Measurements from ENCODE around the gene TRMT61A. TPM values are rescaled to one million over a fixed set of nuclear protein-coding genes. Genes with fewer than 3 reads are reported as not detected.

The TRMT61A gene
- total RNA-seq, 6 experiments from 2014 or later: 12.0 to 14.9 (median 13.4) TPM

GRCh38 chr14:103530831-103531230, 1.8 kb downstream of the TRMT61A start:
- no peak for TF ChIP-seq CTCF (IDR thresholded peaks at IDR 0.05)
- Mint-ChIP-seq H3K36me3 (ENCODE audit: low read depth) (peaks cover 4% of the 10 kb centered on the region; the same call in 1 of the 2 replicates), H3K27me3 (ENCODE audit: insufficient read depth) (peaks cover 3% of the 10 kb centered on the region), H3K4me1 (ENCODE audit: low read depth) (peaks cover 32% of the 10 kb centered on the region), H3K9me3 (no peaks in the 10 kb centered on the region), H3K4me3 (no peak overlapping the region), H3K27ac (no peak overlapping the region)
- DNase-seq: no peak

DNA sequence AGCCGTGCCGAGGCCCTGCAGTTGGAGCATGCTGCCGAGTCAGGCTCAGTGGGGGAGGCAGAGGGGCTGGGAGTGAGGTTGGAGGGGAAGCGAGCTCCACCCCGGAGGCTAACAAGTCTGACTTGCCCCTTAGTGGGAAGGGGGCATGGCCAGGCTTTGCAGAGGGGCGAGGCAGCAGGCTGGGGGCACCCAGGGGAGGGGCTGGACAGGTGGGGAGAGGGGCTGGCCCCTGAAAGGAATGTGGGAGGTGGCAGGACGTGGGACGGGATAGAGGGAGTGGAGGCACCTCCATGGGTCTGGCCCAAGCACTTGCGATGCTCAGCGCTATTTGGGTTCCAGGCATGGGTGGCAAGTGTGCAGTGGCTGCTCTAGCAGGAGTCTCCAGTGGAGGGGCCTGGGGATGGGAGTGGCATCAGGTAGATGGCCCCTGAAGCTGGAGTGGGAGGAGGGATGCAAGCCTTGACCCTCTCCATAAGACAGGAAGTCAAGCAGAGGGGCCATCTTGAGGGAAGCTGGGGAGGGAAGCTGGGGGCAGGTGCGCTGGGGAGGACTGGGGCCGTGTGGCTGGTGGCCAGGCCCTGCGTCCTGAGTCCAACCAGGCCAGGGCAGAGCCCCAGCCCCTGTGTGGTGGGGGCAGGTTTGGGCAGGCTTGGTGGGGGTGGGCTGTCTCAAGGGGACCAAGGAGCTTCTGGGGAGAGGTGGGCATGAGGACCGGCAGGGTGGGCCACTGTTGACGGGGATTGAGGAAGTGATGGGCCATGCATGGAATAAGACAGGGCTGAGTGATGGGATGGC, 2.6 kb downstream of the TRMT61A start:
- no peak overlapping the region for H3K4me3 Mint-ChIP-seq
- no peak for TF ChIP-seq CTCF (IDR thresholded peaks at IDR 0.05)
- H3K4me1 Mint-ChIP-seq (ENCODE audit: low read depth): peaks cover 33% of the 10 kb centered on the region
- DNase-seq: no peak
- H3K36me3 Mint-ChIP-seq (ENCODE audit: low read depth): peaks cover 4% of the 10 kb centered on the region; the same call in 1 of the 2 replicates
- H3K27ac Mint-ChIP-seq: no peak overlapping the region
- peaks cover 3% of the 10 kb centered on the region for H3K27me3 Mint-ChIP-seq (ENCODE audit: insufficient read depth)
- H3K9me3 Mint-ChIP-seq: no peaks in the 10 kb centered on the region

DNA sequence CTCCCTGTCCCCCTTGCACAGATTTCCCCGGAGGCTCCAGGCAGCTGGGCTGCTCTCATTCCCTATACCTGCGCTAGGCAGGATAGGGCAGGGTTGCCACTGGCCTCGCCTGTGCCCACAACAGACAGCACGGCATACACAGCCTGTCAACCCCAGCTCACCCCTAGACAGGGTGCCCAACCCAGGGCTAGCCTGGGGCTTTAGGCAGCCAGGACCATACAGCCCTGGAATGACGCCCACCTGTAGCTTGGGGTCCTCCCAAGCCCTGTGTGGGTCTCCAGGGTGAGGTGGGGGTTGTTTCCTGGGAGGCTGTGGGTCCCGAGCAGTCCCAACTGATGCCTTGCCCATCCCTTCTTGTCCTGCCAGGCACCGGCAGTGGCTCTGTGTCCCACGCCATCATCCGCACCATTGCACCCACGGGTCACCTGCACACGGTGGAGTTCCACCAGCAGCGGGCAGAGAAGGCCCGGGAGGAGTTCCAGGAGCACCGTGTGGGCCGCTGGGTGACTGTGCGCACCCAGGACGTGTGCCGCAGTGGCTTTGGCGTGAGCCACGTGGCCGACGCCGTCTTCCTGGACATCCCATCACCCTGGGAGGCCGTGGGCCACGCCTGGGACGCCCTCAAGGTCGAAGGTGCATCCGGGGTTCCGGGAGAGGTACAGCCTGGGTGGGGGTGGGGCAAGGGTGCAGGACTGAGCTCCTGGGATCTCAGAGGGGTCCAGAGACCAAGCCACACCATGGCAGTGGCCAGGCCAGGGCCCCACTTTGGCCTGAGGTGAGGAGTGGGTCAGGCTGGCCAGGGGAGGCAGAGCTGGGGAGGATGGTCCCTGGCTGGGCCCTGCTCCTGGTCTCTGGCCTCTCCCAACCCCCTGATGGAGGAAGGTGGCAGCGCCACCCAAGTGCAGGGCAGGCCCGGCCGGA, 3.5 kb downstream of the TRMT61A start:
- H3K36me3 Mint-ChIP-seq (ENCODE audit: low read depth): peaks cover 4% of the 10 kb centered on the region; the same call in 1 of the 2 replicates
- H3K9me3 Mint-ChIP-seq: no peaks in the 10 kb centered on the region
- no peak for DNase-seq
- no peak overlapping the region for H3K27ac Mint-ChIP-seq
- peaks cover 32% of the 10 kb centered on the region for H3K4me1 Mint-ChIP-seq (ENCODE audit: low read depth)
- H3K4me3 Mint-ChIP-seq: no peak overlapping the region
- H3K27me3 Mint-ChIP-seq (ENCODE audit: insufficient read depth): peaks cover 4% of the 10 kb centered on the region
- TF ChIP-seq CTCF (IDR thresholded peaks at IDR 0.05): no peak

DNA sequence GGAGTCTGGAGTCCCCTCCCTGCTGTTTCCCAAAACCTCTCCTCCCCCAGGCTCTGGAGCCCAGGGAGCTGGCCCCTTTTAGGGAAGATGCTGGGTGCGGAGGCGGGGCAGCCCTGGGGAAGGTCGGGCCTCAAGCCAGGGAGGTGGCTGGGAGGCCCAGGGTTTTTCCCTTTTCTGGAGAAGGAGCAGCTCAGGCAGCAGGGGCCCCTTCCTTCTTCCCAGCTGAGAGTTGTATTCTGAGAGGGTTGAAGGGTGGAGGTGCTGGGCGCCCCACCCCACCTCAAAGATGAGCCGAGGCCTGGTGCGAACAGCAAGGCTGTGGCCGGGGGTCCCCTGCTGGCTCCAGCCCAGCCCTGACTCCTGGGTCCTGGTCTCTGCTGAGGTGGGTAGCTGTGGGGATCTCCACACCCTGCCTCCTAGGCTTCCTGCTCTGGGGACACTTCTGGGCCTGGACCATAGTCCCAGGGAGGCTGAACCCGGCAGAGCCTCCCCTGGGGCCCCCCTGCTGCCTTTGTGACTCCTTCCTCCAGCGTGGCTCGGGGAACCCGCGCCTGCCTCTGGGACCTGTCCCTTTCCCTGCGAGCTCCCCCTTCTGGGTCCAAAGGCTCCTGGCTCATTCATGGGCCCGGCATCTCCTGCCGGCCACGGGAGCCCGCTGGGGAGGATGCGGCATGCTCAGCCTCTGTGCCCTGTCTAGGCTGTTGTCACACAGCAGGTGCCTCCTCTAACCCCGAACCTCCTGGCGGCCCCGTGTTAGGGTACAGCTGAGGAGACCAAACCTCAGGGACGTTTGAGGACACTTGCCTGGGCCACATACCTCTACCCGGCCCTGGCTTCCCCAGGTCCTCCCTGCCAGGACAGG, 4.4 kb downstream of the TRMT61A start:
- Mint-ChIP-seq H3K4me3 (no peak overlapping the region), H3K27me3 (ENCODE audit: insufficient read depth) (peaks cover 4% of the 10 kb centered on the region), H3K9me3 (no peaks in the 10 kb centered on the region), H3K4me1 (ENCODE audit: low read depth) (peaks cover 23% of the 10 kb centered on the region), H3K36me3 (ENCODE audit: low read depth) (peaks cover 4% of the 10 kb centered on the region; the same call in 1 of the 2 replicates), H3K27ac (no peak overlapping the region)
- no peak for TF ChIP-seq CTCF (IDR thresholded peaks at IDR 0.05)
- DNase-seq: no peak

GRCh38 chr14:103533999-103534575, 5.1 kb downstream of the TRMT61A start:
- Mint-ChIP-seq H3K4me1 (ENCODE audit: low read depth) (peaks cover 17% of the 10 kb centered on the region), H3K27ac (no peak overlapping the region), H3K27me3 (ENCODE audit: insufficient read depth) (peaks cover 3% of the 10 kb centered on the region; the same call in 1 of the 2 replicates), H3K9me3 (no peaks in the 10 kb centered on the region), H3K4me3 (no peak overlapping the region), H3K36me3 (ENCODE audit: low read depth) (peaks cover 4% of the 10 kb centered on the region; the same call in 1 of the 2 replicates)
- DNase-seq: no peak
- no peak for TF ChIP-seq CTCF (IDR thresholded peaks at IDR 0.05)

All from HFFc6 (cell line).